Embryonic facial prominence (tissue), 1 donor: ENCODE measurements around the gene PDLIM7.
"Not testable (repeated sequence)": the region's sequence is repeated elsewhere in the genome, so short reads cannot be mapped to it uniquely, and the experiment has no call there.

Source experiments
- DNase-seq: peaks from one replicate; pipeline ENCODE4 v3.0.0-alpha.2; 2016; ENCODE audit errors: extremely low spot score

Gene PDLIM7

DNA sequence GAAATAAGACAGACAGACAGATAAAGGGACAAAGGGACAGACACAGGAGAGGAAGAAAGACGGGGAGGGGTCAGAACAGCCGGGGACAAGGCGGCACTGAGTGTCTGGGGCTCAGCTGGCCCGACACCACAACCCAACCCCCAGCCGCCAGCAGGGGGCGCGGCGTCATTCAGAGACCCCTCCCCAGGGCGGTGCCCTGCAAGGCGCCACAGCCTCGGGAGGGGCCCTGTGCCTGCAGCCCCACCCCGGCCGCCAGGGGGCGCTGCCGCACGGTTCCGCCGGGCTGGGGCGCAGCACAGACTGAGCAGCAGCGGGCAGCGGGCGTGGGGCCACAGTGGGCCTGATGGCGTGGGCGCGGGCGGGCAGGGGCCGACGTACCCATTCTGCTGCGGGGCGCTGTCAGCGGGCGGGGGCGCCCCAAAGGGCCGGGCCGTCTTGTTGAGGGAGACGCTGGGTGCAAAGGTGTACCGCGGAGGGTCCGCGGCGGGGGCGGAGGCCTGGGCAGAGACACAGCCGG is 5.9 kb downstream of the PDLIM7 start:
- DNase-seq = no peak

DNA sequence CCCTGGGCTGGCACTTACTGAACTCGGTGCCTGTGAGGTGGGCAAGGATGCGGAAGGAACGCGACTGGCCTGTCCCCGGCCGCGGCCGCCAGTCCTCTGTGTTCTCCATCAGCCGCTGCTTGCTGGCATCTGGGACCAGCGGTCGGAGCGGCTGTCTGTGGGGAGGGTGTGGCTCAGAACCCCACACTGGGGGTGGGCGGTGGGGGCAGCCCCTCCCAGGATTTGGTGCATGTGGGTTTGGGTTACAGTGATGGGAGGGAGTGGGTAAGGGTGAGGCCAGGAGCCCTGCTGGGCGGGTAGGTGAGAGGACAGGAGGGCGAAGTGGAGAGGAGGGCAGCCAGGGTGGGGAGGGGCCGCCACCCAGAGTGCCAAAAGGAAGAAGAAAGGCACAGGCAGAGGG is 6.4 kb downstream of the PDLIM7 start:
- no peak for DNase-seq

DNA sequence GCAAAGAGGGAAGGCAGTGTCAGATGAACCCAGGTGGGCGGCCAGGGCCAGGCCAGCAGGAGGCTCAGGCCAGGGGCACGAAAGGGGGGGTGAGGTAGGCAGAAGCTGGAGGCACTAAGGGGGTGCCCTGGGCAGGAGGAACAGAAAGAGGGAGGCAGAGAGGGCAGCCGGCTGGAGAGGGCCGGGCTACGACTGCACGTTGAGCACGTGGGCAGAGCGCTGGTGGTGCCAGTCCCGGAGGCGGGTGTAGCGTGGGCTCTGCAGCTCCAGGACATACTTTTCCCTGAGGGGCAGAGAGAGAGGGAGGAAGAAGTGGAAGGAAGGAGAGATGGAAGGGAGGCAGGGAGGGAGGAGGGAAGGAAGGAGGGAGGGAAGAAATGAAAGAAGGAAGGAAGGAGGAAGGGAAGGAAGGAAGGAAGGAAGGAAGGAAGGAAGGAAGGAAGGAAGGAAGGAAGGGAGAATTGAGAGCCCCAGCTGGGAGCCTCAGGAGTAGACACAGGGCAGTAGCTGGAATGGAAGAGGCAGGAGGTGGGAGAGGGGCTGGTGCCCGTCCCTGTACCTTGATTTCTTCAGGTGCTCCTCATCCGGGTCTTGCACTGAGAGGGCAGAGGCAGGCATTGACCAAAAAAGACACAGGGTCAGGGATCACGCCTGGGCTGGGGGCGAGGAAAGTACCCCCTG is 7.0 kb downstream of the PDLIM7 start:
- DNase-seq = no peak

DNA sequence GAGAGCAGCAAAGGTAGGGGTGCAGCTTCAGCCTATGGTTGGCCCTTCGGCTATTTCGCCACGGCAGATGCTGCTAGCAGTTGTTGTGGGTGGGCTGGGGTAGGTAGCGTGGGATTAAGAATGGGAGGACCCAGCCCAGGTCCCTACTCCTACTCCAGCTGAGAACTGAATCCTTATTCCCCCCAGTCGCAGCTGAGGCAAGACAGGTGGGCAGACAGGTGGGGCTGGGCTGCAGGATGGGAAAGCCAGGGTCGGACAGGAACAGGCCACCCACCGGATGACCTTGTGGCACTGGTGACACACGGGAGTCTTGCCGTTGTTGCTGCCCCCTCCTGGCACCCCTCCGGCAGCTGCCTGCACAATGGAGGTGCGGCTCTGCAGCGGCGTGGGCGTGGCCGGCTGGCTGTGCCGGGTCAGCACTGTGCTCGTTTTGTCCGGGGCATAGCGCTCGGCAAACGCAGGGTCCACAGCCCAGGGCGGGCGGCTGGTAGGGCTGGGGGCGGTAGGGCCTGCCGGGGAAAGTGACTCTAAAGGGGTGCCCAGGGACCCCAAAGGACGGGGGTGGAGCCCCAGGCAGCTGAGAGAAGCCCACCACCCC is 8.2 kb downstream of the PDLIM7 start:
- no peak for DNase-seq

DNA sequence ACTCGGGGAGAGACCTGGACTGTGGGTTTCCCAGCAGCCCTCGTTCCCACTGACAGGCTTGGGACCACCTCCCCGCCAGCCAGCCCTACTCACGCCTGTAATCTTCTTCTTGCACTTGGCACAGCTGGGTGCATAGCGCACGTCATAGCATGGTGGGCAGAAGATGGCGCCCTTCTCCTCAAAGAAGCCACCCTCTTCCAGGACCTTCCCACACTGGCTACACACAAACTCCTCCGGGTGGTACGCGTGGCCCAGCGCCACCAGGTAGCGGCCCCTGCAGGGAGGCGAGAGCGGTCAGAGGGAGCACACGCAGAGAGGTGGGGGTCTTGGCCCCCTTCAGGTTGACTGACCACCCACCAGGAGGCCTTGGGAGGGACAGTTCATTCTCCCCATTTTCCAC is 9.4 kb downstream of the PDLIM7 start:
- no peak for DNase-seq

DNA sequence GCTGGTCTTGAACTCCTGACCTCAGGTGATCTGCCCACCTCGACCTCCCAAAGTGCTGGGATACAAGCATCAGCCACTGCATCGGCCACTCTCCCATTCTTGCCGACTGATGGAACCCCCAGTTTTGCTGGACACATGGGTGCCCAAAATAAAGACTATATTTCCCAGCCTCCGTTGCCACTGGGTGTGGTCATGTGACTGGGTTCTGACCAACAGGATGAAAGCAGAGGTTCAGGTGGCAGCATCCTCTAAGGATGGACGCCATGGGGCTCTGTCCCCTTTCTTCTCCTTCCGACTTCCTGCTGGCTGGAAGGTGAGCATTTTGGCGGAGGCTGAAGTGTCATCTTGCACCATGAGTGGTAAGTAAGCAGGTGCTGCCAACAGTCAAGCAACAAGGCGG is 10.3 kb downstream of the PDLIM7 start:
- no peak for DNase-seq

DNA sequence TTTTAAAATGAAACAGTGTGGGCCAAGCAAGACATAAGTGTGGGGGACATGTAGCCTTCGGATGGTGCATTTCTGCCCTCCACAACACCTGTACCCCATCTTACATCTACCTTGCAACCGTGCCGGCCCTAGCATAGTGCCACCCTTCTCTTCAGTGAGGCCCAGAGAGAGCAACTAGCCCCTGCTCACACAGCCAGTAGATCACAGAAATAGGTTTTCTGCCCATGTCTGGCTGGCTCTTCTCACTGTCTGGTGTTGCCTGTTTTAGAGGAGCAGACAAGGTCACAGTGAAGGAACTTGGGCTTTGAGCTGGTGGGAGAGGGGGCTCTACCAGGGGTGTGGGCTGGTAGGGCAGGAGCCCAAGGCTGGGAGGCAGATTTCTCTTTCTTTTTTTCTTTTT is 11.1 kb downstream of the PDLIM7 start:
- no peak for DNase-seq

DNA sequence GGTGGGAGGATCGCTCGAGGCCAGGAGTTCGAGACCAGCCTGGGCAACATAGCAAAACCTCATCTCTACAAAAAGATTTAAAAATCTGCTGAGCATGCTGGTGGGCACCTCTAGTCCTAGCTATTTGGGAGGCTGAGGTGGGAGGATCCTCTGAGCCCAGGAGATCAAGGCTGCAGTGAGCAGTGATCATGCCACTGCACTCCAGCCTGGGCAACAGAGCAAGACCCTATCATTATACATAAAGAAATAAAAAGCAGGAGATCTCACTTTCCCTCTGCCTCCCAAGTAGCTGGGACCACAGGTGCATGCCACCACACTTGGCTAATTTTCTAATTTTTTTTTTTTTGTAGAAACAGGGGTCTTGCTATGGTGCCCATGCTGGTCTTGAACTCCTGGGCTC is 11.7 kb downstream of the PDLIM7 start:
- DNase-seq = not testable (repeated sequence)

DNA sequence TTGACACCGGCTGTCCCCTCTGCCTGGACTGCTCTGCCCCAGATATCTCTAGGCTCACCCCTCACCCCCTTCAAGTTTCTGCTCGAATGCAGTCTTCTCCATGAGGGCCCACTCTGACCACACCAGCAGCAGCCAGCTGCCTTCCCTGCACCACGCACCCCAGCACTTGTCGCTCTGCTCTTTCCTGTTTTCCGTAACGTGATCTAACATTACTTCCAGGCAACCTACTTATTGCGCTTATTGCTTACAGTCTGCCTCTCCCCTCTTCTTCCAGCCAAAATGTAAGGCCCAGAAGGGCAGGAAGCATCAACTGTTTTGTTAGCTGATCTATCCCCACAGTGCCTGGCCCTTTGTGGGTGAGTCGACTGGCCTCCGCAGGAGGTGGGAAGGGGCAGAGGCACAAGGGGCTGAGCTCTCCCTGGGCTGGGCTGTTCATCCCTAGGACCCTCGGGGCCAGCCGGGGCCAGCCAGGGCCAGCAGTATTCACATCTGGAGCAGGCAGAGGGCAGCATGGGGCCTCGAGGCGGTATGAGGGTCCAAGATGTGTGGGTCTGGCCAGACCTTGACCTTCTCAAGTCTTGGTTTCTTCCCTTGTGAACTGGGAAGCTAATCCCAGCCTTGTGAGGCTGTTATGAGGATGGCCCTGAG is 12.4 kb downstream of the PDLIM7 start:
- no peak for DNase-seq

DNA sequence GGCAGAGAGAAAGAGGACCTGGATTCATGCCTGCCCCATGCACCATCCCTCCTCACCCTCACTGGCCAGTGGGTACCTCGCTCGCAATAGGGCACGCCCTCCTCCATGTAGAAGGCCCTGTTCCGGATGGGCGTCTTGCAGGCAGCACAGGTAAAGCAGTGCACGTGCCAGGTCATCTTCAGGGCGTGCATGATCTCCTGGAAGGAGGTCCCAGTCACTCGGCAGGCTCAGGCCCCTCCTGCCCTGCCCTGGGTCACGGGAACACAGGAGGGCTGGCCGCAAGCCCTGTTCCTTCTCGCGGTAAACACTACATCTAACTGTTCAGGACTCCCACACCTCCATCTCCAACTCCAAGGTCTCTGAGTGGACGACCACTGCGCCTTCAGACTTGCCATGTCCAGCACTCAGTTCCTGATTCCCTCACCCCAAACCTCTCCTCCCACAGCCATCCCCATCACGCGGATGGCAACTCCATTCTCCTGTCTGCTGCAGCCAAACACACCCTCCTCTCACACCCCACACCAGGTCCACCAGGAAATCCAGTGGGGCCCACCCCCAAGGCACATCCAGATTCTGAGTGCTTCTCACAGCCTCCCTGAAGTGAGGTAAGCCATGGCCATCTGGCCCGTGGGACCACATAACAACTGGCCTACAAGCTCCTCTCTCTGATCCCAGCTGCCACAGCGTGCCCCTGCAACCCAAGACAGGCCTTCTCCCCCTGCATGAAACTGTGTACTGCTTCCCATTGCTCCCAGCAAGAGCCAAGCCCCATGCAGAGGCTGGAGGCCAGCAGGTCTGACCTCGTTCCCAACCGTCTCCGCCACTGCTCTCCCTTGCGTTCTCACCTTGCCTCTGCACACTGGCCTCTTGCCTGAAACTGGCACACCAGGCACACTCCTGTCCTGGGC is 13.2 kb downstream of the PDLIM7 start:
- DNase-seq = no peak

DNA sequence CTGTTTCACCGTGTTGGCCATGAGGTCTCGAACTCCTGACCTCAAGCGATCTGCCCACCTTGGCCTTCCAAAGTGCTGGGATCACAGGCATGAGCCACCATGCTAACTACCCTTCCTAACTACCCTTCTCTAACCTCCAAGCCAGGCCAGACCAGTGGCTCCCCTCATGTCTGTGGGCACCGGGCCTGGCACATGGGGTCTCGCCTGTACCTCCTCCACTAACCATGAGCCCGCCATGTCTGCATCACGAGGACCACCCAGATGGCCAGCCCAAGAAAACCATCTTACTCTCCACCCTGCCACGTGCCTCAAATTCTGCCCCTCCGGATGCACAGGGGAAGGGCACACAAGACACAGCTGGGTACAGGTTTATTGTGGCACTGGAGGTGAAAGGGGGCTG is 14.4 kb downstream of the PDLIM7 start:
- DNase-seq = no peak

DNA sequence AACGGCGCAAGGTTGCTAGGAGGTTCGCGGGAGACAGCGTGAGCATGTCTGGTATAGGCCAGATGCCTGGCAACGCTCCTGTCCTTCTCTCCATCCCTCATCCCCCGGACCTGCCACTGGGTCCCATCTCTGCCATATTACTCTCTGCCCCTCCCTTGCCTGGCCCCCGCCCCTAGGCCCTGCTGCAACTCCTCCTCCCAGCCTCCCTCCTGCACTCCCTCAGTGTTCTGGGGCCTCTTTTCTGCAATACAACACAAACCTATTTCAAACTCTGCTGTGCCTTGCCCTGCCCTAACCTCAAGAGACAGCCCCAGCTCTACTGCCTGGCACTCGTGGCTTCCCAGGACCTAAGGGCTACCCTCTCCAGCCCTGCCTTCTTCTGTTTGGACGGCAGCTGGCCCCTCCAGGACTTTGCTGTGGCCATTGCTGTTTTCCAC is 15.0 kb downstream of the PDLIM7 start:
- DNase-seq = no peak

DNA sequence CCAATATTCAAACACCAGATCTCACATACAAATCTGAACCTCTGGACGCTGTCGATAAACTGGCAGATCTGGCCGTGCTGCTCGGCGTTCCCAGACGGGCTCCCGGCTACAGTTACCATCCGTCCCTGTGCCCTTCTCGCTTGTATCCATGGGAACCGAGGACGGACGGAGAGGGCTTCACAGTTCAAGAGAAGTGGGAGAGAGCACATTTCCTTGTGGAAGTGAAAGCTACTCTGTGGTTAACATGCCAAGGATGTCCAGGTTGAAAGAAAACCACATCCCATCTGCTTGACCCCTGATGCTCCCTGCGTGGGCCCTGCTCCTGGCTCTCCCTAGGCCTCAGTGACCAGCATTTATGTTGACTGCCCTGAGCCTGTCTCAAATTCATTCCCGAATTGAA is 17.6 kb downstream of the PDLIM7 start:
- DNase-seq = no peak

DNA sequence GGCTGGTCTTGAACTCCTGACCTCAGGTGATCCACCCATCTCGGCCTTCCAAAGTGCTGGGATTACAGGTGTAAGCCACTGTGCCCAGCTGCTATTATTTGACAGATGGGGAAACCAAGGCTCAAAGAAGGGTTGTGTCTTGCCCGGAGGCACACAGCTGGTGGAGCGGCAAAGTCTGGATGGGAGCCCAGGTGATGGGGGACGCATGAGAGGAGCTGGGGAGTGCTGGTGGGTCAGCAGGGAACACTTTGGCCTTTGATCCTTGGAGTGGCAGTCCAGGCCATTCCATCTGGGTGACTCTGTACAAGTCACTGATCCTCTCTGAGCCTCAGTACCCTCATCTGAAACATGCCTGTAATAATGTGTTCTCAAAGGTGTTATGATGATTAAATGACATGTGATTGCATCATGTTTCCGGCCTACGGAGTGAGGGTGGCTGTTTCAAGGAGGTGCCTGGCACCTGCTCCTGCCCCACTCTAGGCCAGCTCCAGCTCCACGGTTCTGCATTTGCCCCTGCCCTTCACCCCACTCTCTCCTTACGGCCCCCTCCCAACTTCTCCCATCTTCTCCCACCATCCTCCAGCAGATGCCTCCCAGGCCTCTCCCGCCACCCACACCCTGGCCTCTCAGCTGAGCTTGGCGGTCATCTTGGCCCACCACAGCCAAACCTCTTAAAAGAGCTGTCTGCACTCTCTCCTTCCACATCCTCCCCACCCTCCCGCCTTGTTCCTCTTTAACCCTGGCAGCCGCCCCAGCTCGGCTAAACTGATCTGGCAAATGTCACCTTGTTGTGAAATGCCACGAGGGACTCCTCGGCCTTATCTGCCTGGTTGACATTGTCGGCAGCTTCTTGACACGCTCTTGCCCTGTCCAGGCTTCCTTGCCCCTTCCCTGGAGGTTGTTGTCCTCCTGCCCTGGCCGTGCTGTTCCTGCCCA is 18.4 kb downstream of the PDLIM7 start:
- no peak for DNase-seq

DNA sequence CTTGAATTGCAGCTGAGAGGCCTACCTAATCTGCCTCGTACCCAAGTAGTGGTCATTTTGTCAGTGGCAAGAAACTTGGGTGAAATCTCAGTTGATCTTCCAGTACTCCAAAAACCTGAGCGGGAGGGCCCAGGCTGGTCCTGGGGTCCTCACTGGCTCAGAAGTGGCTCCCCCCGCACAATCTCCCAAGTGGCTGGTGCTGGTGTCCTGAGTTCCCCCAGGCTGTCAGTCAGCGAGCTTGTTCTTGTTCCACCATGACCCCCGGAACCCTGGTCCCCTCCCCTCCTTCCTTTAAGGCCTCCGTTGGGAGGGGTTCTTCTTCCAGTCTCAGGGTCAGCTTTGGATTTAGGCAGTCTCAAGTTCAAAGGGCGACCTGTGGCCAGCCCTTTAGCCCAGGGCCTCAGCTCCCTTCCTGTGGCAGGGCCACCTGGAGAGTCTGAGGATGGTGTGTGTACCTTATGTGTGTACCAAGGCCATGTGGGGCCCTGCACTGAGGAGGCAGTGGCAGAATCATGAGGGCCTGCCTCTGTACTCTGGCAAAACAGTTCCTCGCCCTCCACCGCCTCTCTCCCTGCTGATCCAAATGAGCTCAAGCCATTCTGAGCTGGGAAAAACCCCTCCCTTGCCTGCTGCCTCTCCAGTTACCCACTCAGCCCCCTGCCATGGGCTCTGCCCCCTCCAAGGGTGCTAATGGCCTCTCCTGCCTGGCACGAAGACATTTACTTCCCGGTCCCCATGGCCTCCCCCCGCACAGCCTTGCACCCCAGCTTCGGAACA is 19.5 kb downstream of the PDLIM7 start:
- DNase-seq = no peak

DNA sequence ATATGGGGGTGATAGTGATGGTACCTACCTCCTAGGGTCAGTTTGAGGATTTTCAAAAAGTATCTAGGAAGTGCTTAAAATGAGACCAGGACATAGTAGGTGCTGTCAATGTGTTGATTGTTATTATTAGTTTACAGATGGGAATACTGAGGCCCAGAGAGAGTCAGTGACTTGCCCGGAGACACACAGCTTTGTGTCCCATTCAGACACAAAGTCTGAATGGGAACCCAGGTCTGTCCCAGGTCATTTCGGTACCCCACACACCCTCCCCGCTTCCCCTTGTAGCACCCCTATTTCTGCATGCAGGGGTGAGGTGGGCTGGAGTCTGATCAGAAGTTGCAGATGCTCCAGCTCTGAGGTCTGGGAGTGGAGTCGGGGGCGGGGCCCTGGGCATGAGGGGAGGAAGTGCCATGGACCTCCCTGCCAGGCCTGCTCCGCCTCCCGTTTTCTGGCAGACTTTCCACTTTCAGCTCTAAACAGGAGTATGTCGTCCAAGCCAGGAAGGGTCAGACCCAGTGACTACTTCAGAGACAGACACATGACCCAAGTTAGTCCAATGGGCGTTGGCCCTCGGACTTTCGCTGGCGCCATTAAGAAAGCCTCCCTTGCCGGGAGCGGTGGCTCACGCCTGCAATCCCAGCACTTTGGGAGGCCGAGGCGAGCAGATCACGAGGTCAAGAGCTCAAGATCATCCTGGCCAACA is 20.7 kb downstream of the PDLIM7 start:
- DNase-seq = no peak

DNA sequence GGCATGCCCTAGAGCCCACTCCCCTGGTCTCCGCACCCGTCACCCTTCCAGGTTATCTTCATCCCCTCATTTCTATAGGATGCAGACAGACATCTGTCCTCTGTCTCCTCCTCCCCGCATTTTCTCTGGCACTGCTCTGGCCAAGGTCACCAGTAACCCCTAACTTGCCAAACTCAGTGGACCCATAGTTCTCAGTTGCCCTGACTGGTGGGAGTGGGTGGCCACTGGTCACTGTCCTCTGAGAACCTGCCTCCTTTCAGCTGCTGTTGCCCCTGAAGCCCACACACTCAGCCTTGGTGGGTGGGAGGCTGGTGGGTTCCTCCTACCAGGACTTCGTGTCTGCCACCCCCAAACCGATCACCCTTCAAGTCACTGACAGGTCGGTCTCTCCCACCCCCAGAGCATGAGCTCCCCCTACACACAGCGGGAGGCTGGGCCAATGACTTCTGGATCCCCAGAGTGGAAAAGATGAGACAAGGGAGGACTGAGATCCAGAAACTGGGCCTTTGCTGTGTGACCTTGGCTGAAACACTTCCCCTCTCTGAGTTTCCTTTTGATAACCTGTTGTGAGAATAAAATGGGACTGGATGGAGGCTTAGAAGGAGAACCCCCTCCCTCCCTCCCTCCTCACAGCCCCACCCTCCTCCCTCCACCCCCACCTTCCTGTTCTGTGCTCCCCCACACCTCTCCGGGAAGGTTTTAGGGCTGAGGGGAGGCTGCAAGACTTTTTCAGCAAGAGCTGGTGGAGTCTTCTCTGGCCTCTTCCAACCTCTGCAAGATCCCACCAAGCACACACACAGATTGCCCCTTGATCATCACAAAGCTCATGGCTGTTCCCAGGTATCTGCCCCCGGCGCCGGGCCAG is 21.6 kb downstream of the PDLIM7 start:
- no peak for DNase-seq

DNA sequence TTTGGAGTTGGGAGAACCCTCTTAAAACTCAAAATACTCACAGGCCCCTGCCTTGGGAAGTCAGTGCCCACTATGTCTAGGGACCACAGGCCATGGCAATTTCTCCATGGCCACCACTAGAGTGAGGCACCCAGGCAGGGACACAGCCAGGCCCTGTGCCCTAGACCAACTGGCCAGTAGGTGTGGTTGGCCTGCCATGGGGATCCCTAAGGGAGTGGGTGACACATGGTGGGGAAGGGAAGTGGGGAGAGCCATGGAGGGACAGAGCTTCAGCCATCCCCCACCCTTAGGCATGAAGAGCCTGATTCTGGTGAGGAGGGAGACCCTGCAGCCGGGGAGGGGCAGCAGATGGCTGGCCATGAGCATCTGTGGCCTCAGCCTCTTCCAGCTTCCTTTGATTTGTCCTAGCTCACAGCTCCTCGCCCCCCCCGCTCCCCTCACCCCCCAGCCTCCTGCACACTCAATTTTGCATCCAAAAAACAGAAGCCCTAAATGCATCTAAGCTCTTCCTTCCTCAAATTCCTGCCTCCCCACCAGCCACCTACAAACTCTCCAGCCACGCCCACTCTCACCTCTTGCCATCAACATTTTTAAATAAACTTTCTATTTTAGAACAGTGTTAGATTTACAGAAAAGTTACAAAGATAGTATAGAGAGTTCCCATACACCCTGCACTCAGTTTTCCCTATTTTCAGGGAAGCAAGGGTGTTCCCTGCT is 22.4 kb downstream of the PDLIM7 start:
- DNase-seq = no peak
